ENCODE measurements around the gene ZFYVE28.

The ZFYVE28 gene

GRCh38 chr4:2426711-2427275 is 8.3 kb upstream of the ZFYVE28 start:
- H3K4me1 ChIP-seq (ENCODE audit: insufficient read depth, low read length) = no peaks in the 10 kb centered on the region; the same call in 1 of the 2 replicates
- H3K9ac ChIP-seq (ENCODE audit: low read depth, low read length) = no peak overlapping the region

DNA sequence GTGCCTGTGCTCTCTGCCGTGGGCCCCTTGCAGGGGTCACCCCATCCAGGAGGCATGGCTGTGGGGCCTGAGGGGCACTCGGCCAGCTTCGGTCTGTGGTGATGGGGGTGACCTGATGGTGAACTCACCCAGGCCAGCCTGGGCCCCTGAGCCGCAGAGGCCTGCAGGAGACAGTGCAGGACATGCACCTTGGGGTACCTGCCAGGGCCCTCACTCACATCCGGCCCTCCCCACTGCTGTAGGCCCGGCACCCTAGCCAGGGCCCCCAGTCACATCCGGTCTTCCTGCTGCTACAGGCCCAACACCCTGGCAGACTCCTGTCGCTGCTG is 7.6 kb upstream of the ZFYVE28 start:
- Histone ChIP-seq H3K9ac (ENCODE audit: low read depth, low read length) (no peak overlapping the region), H3K9me3 (ENCODE audit: control insufficient read depth, insufficient read depth, low read length) (no peaks in the 10 kb centered on the region), H3K36me3 (ENCODE audit: insufficient read depth, low read length) (no peaks in the 10 kb centered on the region), H3K4me1 (ENCODE audit: insufficient read depth, low read length) (no peaks in the 10 kb centered on the region; the same call in 1 of the 2 replicates)

More at GRCh38 chr4:2426711-2427275, 8.3 kb upstream of the ZFYVE28 start:
- Histone ChIP-seq H3K9me3 (ENCODE audit: control insufficient read depth, insufficient read depth, low read length) (no peaks in the 10 kb centered on the region), H3K36me3 (ENCODE audit: insufficient read depth, low read length) (no peaks in the 10 kb centered on the region)

DNA sequence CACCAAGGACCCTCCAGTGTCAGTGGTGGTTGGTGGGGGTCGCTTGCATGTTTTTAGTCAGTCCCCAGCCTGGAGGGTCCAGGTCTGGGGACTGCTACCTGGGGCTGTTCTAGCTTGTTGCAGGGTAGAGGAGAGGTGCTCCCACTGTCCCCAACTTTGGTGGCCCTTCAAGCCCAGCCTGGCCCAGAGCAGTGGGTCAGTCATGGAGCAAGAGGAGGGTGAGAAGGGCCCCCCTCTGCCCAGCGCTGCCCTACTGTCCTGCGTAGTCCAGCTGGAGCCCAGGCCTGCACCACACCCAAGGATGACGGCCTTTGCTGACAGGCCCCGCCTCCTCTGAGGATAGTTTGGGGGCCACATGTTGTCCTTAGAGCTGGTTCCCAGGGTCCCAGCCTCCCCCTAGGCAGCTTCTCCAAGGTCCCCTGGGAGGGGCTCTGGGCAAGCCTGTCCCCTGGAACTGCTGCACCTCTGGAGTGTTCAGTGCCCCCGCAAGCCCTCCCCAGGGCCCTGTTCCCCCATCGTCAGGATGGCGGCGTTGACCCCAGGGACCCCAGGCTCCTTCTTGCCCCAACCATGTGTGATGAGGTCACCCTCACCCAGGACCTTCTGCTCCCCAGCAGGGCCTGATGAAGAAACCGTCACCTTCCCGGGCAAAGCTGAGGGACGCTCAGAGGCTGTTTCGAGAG is 7.1 kb upstream of the ZFYVE28 start:
- no peaks in the 10 kb centered on the region; the same call in 1 of the 2 replicates for H3K4me1 ChIP-seq (ENCODE audit: insufficient read depth, low read length)
- H3K9ac ChIP-seq (ENCODE audit: low read depth, low read length) = no peak overlapping the region
- H3K9me3 ChIP-seq (ENCODE audit: control insufficient read depth, insufficient read depth, low read length) = no peaks in the 10 kb centered on the region

GRCh38 chr4:2424581-2424980 is 6.1 kb upstream of the ZFYVE28 start:
- no peaks in the 10 kb centered on the region for H3K36me3 ChIP-seq (ENCODE audit: insufficient read depth, low read length)
- no peaks in the 10 kb centered on the region for H3K9me3 ChIP-seq (ENCODE audit: control insufficient read depth, insufficient read depth, low read length)
- no peak overlapping the region for H3K9ac ChIP-seq (ENCODE audit: low read depth, low read length)
- H3K4me1 ChIP-seq (ENCODE audit: insufficient read depth, low read length) = no peaks in the 10 kb centered on the region; the same call in 1 of the 2 replicates

More for the DNA sequence above, 7.1 kb upstream of the ZFYVE28 start:
- H3K36me3 ChIP-seq (ENCODE audit: insufficient read depth, low read length) = no peaks in the 10 kb centered on the region

- no peaks in the 10 kb centered on the region; the same call in 1 of the 2 replicates for H3K4me1 ChIP-seq (ENCODE audit: insufficient read depth, low read length)
- no peaks in the 10 kb centered on the region for H3K36me3 ChIP-seq (ENCODE audit: insufficient read depth, low read length)
- H3K9ac ChIP-seq (ENCODE audit: low read depth, low read length) = no peak overlapping the region
Observed at GRCh38 chr4:2423695-2424094, 5.2 kb upstream of the ZFYVE28 start.

GRCh38 chr4:2423066-2423465 is 4.6 kb upstream of the ZFYVE28 start:
- Histone ChIP-seq H3K4me1 (ENCODE audit: insufficient read depth, low read length) (no peaks in the 10 kb centered on the region; the same call in 1 of the 2 replicates), H3K9ac (ENCODE audit: low read depth, low read length) (no peak overlapping the region), H3K36me3 (ENCODE audit: insufficient read depth, low read length) (no peaks in the 10 kb centered on the region), H3K9me3 (ENCODE audit: control insufficient read depth, insufficient read depth, low read length) (no peaks in the 10 kb centered on the region)

More at GRCh38 chr4:2423695-2424094, 5.2 kb upstream of the ZFYVE28 start:
- no peaks in the 10 kb centered on the region for H3K9me3 ChIP-seq (ENCODE audit: control insufficient read depth, insufficient read depth, low read length)

DNA sequence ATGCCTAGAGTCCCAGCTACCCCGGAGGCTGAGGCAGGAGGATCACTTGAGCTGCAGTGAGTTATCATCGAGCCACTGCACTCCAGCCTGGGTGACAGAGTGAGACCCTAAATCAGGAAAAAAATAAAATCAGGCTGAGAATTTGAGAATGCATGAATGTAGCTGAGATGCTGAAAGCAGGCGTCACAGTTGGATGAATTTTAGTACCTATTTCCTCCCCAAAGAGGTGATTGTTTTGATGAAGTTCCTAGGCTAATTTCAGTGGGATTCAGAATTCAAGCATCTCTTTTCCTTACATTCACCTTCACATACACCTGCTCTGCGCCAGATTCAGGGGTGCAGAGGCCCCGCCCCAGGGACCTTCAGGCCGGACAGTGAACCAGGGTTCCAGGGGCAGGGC is 3.5 kb upstream of the ZFYVE28 start:
- Histone ChIP-seq H3K36me3 (ENCODE audit: insufficient read depth, low read length) (no peaks in the 10 kb centered on the region), H3K4me1 (ENCODE audit: insufficient read depth, low read length) (no peaks in the 10 kb centered on the region; the same call in 1 of the 2 replicates), H3K9me3 (ENCODE audit: control insufficient read depth, insufficient read depth, low read length) (no peaks in the 10 kb centered on the region)

GRCh38 chr4:2419814-2420213 is 1.4 kb upstream of the ZFYVE28 start:
- Histone ChIP-seq H3K4me1 (ENCODE audit: insufficient read depth, low read length) (no peaks in the 10 kb centered on the region; the same call in none of the 2 replicates), H3K36me3 (ENCODE audit: insufficient read depth, low read length) (no peaks in the 10 kb centered on the region), H3K9ac (ENCODE audit: low read depth, low read length) (no peak overlapping the region), H3K9me3 (ENCODE audit: control insufficient read depth, insufficient read depth, low read length) (no peaks in the 10 kb centered on the region)

More for the DNA sequence above, 3.5 kb upstream of the ZFYVE28 start:
- no peak overlapping the region for H3K9ac ChIP-seq (ENCODE audit: low read depth, low read length)

DNA sequence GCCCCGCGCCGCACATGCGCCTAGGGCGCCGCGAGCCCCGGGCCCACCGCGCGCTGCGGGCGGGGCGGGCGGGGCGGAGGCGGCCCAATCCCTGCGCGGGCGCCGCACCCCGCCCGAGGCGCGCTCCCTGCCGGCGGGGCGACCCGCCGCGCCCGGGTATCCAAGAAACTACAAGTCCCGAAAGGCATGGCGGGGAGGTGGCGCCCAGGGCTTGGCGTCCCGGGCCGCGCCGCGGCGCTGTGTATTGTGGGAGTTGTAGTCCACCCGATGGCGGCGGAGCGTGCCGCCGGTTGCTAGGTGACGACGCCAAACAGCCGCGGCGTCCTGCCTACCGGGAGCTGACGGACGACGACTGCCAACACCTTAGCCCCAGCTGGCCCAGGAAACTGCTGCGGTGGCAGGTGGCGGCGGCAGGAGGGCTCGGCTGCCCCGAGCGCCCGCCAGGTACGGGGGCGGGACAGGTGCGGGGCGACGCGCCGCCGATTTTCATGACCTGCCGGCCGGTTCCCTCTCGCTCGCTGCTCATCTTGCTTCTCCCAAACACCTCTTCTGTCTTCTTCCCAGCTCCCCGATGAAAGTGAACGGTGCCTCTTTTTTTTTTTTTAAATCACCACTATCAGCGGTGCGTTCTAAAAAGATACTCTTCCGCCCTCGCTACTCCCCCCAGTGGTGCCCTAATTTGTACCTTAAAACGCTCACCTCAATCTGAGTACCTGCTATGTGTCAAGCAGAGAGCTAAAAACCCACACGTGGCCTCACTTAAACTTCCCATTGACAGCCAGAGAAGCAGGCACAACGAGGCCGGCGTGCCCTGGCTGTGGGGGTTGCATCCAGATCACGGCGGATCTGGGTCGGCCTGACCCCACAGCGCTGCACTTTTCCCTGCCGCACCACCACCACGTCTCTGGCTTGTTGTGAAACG is 466 bp upstream of the ZFYVE28 start, which contains the start of gene CFAP99:
CFAP99 (plus strand) TSS at position 306 of the 922 bp plus-strand sequence.
- H3K36me3 ChIP-seq (ENCODE audit: insufficient read depth, low read length) = no peaks in the 10 kb centered on the region
- H3K9me3 ChIP-seq (ENCODE audit: control insufficient read depth, insufficient read depth, low read length) = no peaks in the 10 kb centered on the region
- peaks cover 7% of the 10 kb centered on the region for H3K4me1 ChIP-seq (ENCODE audit: insufficient read depth, low read length)
- H3K9ac ChIP-seq (ENCODE audit: low read depth, low read length) = peak within 1 kb of the TSS; percentile 71

DNA sequence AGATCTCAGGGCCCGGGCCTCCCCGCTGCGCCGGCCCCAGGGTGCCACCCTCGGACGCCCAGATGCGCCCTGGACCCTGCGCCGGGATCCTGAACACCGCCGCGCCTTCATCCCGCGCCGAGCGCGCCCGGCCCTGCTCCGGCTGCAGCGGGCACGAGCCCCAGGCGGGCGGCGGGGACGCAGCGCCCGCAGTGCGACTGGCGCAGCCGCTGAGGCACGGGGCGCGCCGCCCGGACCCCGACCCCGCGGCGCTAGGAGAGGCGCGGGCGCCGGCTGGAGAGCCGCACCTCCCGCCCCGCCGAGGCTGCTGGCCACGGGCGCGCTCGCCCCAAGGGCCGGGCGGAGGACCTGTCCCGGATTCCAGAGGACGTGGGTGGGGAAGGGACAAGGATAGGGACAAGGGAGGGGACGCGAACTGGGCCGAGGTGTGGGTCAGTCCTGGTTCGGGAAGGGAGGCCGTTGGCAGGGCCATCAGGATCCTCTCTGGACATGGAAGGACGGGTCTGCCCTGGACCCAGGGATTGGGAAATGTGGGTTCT is 1.1 kb downstream of the ZFYVE28 start:
- no peaks in the 10 kb centered on the region for H3K9me3 ChIP-seq (ENCODE audit: control insufficient read depth, insufficient read depth, low read length)
- peak overlapping the region; percentile 71; the same call in 1 of the 2 replicates for H3K9ac ChIP-seq (ENCODE audit: low read depth, low read length)
- peaks cover 13% of the 10 kb centered on the region for H3K4me1 ChIP-seq (ENCODE audit: insufficient read depth, low read length)
- no peaks in the 10 kb centered on the region for H3K36me3 ChIP-seq (ENCODE audit: insufficient read depth, low read length)

DNA sequence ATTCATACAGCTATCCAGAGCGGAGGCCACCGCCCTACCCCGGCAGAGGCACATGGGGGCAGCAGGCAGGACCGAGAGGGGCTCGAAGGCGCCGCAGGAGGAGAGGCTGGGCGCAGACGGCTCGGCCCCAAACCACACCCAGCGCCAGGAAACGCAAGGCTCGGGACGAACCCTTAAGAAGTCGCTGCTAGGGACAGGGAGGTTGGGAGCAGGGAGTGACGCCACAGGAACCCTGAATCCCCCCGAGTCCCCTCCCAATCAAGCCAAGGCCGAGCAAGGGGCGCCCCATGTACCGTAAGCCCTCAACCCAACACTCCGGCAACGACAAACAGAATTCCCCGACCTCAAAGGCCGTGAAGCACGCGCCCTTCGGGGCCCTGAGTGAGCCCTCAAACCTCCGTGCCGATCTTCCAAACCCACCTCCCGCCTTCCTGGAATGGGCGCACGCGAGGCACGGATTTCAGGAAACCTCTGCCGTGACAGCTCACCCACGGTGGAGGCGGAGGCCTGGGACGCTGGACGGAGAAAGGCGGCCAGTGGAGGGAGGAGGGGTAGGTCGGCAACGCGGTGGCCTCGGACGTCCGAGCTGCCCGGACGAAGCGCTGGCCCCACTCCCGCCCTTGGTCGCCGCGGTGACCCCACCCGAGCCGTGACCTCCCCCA is 1.8 kb downstream of the ZFYVE28 start:
- H3K9me3 ChIP-seq (ENCODE audit: control insufficient read depth, insufficient read depth, low read length) = no peaks in the 10 kb centered on the region
- peak overlapping the region; percentile 71; the same call in 1 of the 2 replicates for H3K9ac ChIP-seq (ENCODE audit: low read depth, low read length)
- H3K36me3 ChIP-seq (ENCODE audit: insufficient read depth, low read length) = no peaks in the 10 kb centered on the region
- peaks cover 17% of the 10 kb centered on the region for H3K4me1 ChIP-seq (ENCODE audit: insufficient read depth, low read length)

DNA sequence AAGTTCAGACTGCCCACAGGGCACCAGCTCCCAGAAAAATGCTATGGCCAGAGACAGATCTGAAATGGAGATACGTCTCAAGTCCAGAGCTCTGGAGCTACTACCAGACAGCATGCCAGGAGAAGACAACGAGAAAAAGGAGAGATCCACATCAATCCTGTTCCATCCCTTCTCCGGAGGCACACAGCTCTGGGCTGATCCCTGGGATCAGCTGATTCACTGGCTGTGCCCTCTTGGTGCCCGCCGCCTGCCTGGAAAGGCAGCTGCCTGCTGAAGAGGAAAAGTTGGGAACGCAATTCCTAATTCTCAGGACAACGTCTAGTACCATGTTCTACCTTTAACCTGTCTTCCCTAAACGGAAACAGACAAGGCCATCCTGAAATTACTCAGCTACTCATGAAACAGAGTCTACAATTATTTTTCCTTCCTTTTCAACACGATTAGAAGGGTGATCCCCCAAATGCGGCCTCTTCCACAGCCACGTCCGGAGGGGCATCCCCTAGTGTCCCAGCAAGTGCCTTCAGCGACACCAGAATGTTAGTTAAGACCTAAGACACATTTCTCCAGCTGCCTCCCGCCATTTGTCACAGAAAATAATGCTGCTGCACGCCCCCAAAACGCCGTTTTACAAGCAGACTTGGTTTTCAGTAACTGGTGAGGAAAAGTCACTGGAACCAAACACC is 2.4 kb downstream of the ZFYVE28 start:
- peaks cover 17% of the 10 kb centered on the region for H3K4me1 ChIP-seq (ENCODE audit: insufficient read depth, low read length)
- H3K36me3 ChIP-seq (ENCODE audit: insufficient read depth, low read length) = no peaks in the 10 kb centered on the region
- H3K9ac ChIP-seq (ENCODE audit: low read depth, low read length) = peak overlapping the region; percentile 71; the same call in 1 of the 2 replicates
- H3K9me3 ChIP-seq (ENCODE audit: control insufficient read depth, insufficient read depth, low read length) = no peaks in the 10 kb centered on the region

- Histone ChIP-seq H3K4me1 (ENCODE audit: insufficient read depth, low read length) (peaks cover 17% of the 10 kb centered on the region), H3K36me3 (ENCODE audit: insufficient read depth, low read length) (no peaks in the 10 kb centered on the region), H3K9ac (ENCODE audit: low read depth, low read length) (no peak overlapping the region), H3K9me3 (ENCODE audit: control insufficient read depth, insufficient read depth, low read length) (no peaks in the 10 kb centered on the region)
Observed at GRCh38 chr4:2415213-2415612, 3.2 kb downstream of the ZFYVE28 start.
